Transverse colon (tissue), 4 donors: ENCODE results near the gene TMEM163. TPM values are rescaled to one million over a fixed set of nuclear protein-coding genes. Genes with fewer than 3 reads are reported as not detected.

ENCODE experiments used
- DNase-seq: peaks from one replicate; pipeline ENCODE4 v3.0.0-alpha.2; 2019
- H3K27ac ChIP-seq, 4 donors: fragments of 200-600 bp; sonication (generic); 2 replicates each; pipeline ENCODE4 v1.5.1; 2016 to 2018; ENCODE audit warnings: inconsistent platforms in 4 of 4
- H3K27me3 ChIP-seq: fragments of 200-600 bp; sonication (generic); 2 replicates; pipeline ENCODE4 v1.5.1; 2017; ENCODE audit warnings: inconsistent platforms
- H3K36me3 ChIP-seq, 4 donors: fragments of 200-600 bp; sonication (generic); 2 replicates each; pipeline ENCODE4 v1.5.1; 2017 to 2019; ENCODE audit warnings: inconsistent platforms in 4 of 4
- H3K4me1 ChIP-seq, 4 donors: fragments of 200-600 bp; sonication (generic); 2 replicates each; pipeline ENCODE4 v1.5.1; 2017 to 2020; ENCODE audit warnings: inconsistent platforms in 4 of 4
- H3K4me3 ChIP-seq, 4 donors: fragments of 200-600 bp; sonication (generic); 1 replicate in 1 of 4; 2 replicates in 3 of 4; pipeline versions ENCODE4 v1.5.1 to v1.6.1; 2017 to 2019; ENCODE audit warnings: inconsistent platforms in 4 of 4
- H3K9me3 ChIP-seq, 2 donors: fragments of 200-600 bp; sonication (generic); 2 replicates each; pipeline ENCODE4 v1.5.1; 2017 to 2019; ENCODE audit warnings: inconsistent platforms in 2 of 2
- CTCF ChIP-seq, 5 experiments: fragments of 200-600 bp in 3 of 5; fragments of 450-650 bp in 2 of 5; sonication (generic) in 3 of 5; IDR thresholded peaks; 1 replicate in 2 of 5; 2 replicates in 3 of 5; pipeline ENCODE4 v1.5.1; 2016 to 2017; ENCODE audit warnings: antibody characterized with exemption in 5 of 5, inconsistent platforms in 3 of 5, mild to moderate bottlenecking in 2 of 5, moderate library complexity in 1 of 5
- EP300 ChIP-seq: sonication (generic); formaldehyde crosslinking; IDR thresholded peaks from one replicate; pipeline ENCODE4 v1.6.1; 2017; ENCODE audit warnings: antibody characterized with exemption, low read depth
- POLR2A ChIP-seq: fragments of 450-650 bp; IDR thresholded peaks from one replicate; pipeline ENCODE4 v1.6.1; 2016; ENCODE audit warnings: antibody characterized with exemption, mild to moderate bottlenecking, moderate library complexity
- POLR2AphosphoS5 ChIP-seq, 3 donors: sonication (generic); formaldehyde crosslinking; IDR thresholded peaks; one replicate each; pipeline ENCODE4 v1.6.1; 2016; ENCODE audit warnings: antibody characterized with exemption in 3 of 3
- WGBS, 2 donors: methylation state at CpG; one replicate each; pipeline ENCODE4 v1.1.5; 2018; ENCODE audit warnings: low coverage in 1 of 2; 5-methylcytosine and 5-hydroxymethylcytosine counted together
- in situ Hi-C, 4 donors: fragments of 200-750 bp; cut with MboI; loops; one replicate each; pipeline versions ENCODE4 v1.15.0 to v1.15.1; 2017; ENCODE audit warnings: low sequenced_read_pairs in 3 of 4, low pct_ligation_motif_present in 1 of 4, low pct_unique_long_range_greater_than_20kb in 1 of 4
- intact Hi-C: fragments of 100-400 bp; cut with DNase I; formaldehyde crosslinking; loops from one replicate; pipeline ENCODE4 v1.15.1; 2023; ENCODE audit warnings: low total_unique reads
- total RNA-seq, 4 donors: library from RNA; depleted of rRNA; stranded (reverse); fragments of >200 nt; gene quantifications; one replicate each; pipeline ENCODE4 v1.1.0, GENCODE V29; 2016

Gene TMEM163
- total RNA-seq, 4 donors from 2014 or later = 0.48 TPM; not detected in 3

- WGBS, 2 donors = 26 to 49% methylated on average over 5 of the region's 5 CpGs
- Histone ChIP-seq H3K27me3 (no peaks in the 10 kb centered on the region), H3K4me1 (no peaks in the 10 kb centered on the region), H3K27ac (no peak overlapping the region), H3K9me3 (no peaks in the 10 kb centered on the region), H3K36me3 (no peaks in the 10 kb centered on the region), H3K4me3 (no peak overlapping the region)
- no peak for TF ChIP-seq CTCF (IDR thresholded peaks at IDR 0.05)
- no peak for TF ChIP-seq POLR2A
- TF ChIP-seq POLR2AphosphoS5 (IDR thresholded peaks at IDR 0.05) = no peak
- no peak for TF ChIP-seq EP300
- no peak for DNase-seq
- in situ Hi-C loops = no loop called here
- intact Hi-C loops = no loop called here
Observed at GRCh38 chr2:134603966-134604365, 114.8 kb downstream of the TMEM163 start.

- Histone ChIP-seq H3K4me3 (no peak overlapping the region), H3K27me3 (no peaks in the 10 kb centered on the region), H3K9me3 (no peaks in the 10 kb centered on the region), H3K36me3 (no peaks in the 10 kb centered on the region), H3K4me1 (no peaks in the 10 kb centered on the region), H3K27ac (no peak overlapping the region)
- 88 to 89% methylated on average over 1 to 4 of the region's 4 CpGs for WGBS, 2 donors
- TF ChIP-seq CTCF (IDR thresholded peaks at IDR 0.05) (no peak), EP300 (no peak), POLR2AphosphoS5 (IDR thresholded peaks at IDR 0.05) (no peak), POLR2A (no peak)
- in situ Hi-C loops (no loop called here), intact Hi-C loops (no loop called here)
- no peak for DNase-seq
Observed at GRCh38 chr2:134602666-134603065, 116.1 kb downstream of the TMEM163 start.

GRCh38 chr2:134601264-134601663 lies 117.5 kb downstream of the TMEM163 start:
- Histone ChIP-seq H3K27ac (no peak overlapping the region), H3K27me3 (no peaks in the 10 kb centered on the region), H3K4me3 (no peak overlapping the region), H3K9me3 (no peaks in the 10 kb centered on the region), H3K4me1 (no peaks in the 10 kb centered on the region), H3K36me3 (no peaks in the 10 kb centered on the region)
- no peak for DNase-seq
- TF ChIP-seq POLR2AphosphoS5 (IDR thresholded peaks at IDR 0.05) (no peak), CTCF (IDR thresholded peaks at IDR 0.05) (no peak), EP300 (no peak), POLR2A (no peak)
- WGBS, 2 donors = 90 to 91% methylated on average over 2 to 11 of the region's 11 CpGs
- intact Hi-C loops = no loop called here
- in situ Hi-C loops = no loop called here

GRCh38 chr2:134600208-134600607 lies 118.6 kb downstream of the TMEM163 start:
- Histone ChIP-seq H3K27me3 (no peaks in the 10 kb centered on the region), H3K36me3 (no peaks in the 10 kb centered on the region), H3K9me3 (no peaks in the 10 kb centered on the region), H3K27ac (no peak overlapping the region), H3K4me3 (no peak overlapping the region), H3K4me1 (no peaks in the 10 kb centered on the region)
- intact Hi-C loops = no loop called here
- 75 to 85% methylated on average over 2 of the region's 2 CpGs for WGBS, 2 donors
- in situ Hi-C loops = no loop called here
- TF ChIP-seq POLR2A = no peak
- TF ChIP-seq CTCF (IDR thresholded peaks at IDR 0.05) = no peak
- no peak for DNase-seq
